Hepatic stellate cell (primary cell): Measurements from ENCODE around the gene DAB1.

ENCODE experiments used
- DNase-seq: peaks from one replicate; pipeline ENCODE4 v3.0.0; 2011; ENCODE audit warnings: low spot score

DAB1 gene

GRCh38 chr1:57162607-57163261 lies 261.1 kb downstream of the DAB1 start:
- DNase-seq, result no peak

GRCh38 chr1:57160594-57160993 lies 263.3 kb downstream of the DAB1 start:
- DNase-seq, result no peak

GRCh38 chr1:57158604-57158998 lies 265.3 kb downstream of the DAB1 start:
- DNase-seq, result no peak

GRCh38 chr1:57157818-57158603 lies 265.8 kb downstream of the DAB1 start:
- no peak for DNase-seq

GRCh38 chr1:57156907-57157306 lies 267.0 kb downstream of the DAB1 start:
- DNase-seq, result no peak

GRCh38 chr1:57146100-57146499 lies 277.8 kb downstream of the DAB1 start:
- DNase-seq, result no peak

- no peak for DNase-seq
Measured at GRCh38 chr1:57142999-57143398, 280.9 kb downstream of the DAB1 start.

- DNase-seq, result no peak
Measured at GRCh38 chr1:57142169-57142568, 281.7 kb downstream of the DAB1 start.

GRCh38 chr1:57138432-57139078 lies 285.3 kb downstream of the DAB1 start:
- no peak for DNase-seq

- DNase-seq, result no peak
Measured at GRCh38 chr1:57137980-57138379, 285.9 kb downstream of the DAB1 start.

- no peak for DNase-seq
Measured at GRCh38 chr1:57134803-57135202, 289.1 kb downstream of the DAB1 start.

- DNase-seq, result no peak
Measured at GRCh38 chr1:57133686-57134085, 290.2 kb downstream of the DAB1 start.

GRCh38 chr1:57132993-57133622 lies 290.8 kb downstream of the DAB1 start:
- no peak for DNase-seq

GRCh38 chr1:57131701-57132394 lies 292.0 kb downstream of the DAB1 start:
- no peak for DNase-seq

GRCh38 chr1:57131257-57131656 lies 292.6 kb downstream of the DAB1 start:
- DNase-seq, result no peak

GRCh38 chr1:57129865-57130264 lies 294.0 kb downstream of the DAB1 start:
- no peak for DNase-seq

GRCh38 chr1:57127976-57128375 lies 295.9 kb downstream of the DAB1 start:
- no peak for DNase-seq

GRCh38 chr1:57124768-57125446 lies 299.0 kb downstream of the DAB1 start:
- DNase-seq, result no peak

GRCh38 chr1:57124170-57124569 lies 299.7 kb downstream of the DAB1 start:
- DNase-seq, result no peak

- DNase-seq, result no peak
Measured at GRCh38 chr1:57122031-57122430, 301.8 kb downstream of the DAB1 start.

GRCh38 chr1:57118948-57119603 lies 304.8 kb downstream of the DAB1 start:
- no peak for DNase-seq
